ENCODE data around the gene CEACAM21.
A peak's percentile ranks its signal among the peaks of the same experiment; 100 is the strongest.
"Not testable (repeated sequence)": the region's sequence is repeated elsewhere in the genome, so short reads cannot be mapped to it uniquely, and the experiment has no call there.

The CEACAM21 gene

GRCh38 chr19:41548954-41549688 lies 26.8 kb upstream of the CEACAM21 start:
- DNase-seq (ENCODE audit: extremely low read depth in 1 of 2, low read depth in 1 of 2), result peak in 1 of 2 donors; percentile 74

GRCh38 chr19:41549884-41550283 lies 26.1 kb upstream of the CEACAM21 start:
- DNase-seq (ENCODE audit: extremely low read depth in 1 of 2, low read depth in 1 of 2), result no peak

- no peak for DNase-seq (ENCODE audit: extremely low read depth in 1 of 2, low read depth in 1 of 2)
Observed at GRCh38 chr19:41551212-41551610, 24.8 kb upstream of the CEACAM21 start.

- no peak for DNase-seq (ENCODE audit: extremely low read depth in 1 of 2, low read depth in 1 of 2)
Observed at GRCh38 chr19:41551711-41552110, 24.3 kb upstream of the CEACAM21 start.

GRCh38 chr19:41552558-41552957 lies 23.4 kb upstream of the CEACAM21 start:
- no peak for DNase-seq (ENCODE audit: extremely low read depth in 1 of 2, low read depth in 1 of 2)

GRCh38 chr19:41553804-41554203 lies 22.2 kb upstream of the CEACAM21 start:
- no peak for DNase-seq (ENCODE audit: extremely low read depth in 1 of 2, low read depth in 1 of 2)

- no peak for DNase-seq (ENCODE audit: extremely low read depth in 1 of 2, low read depth in 1 of 2)
Observed at GRCh38 chr19:41554907-41555306, 21.1 kb upstream of the CEACAM21 start.

DNA sequence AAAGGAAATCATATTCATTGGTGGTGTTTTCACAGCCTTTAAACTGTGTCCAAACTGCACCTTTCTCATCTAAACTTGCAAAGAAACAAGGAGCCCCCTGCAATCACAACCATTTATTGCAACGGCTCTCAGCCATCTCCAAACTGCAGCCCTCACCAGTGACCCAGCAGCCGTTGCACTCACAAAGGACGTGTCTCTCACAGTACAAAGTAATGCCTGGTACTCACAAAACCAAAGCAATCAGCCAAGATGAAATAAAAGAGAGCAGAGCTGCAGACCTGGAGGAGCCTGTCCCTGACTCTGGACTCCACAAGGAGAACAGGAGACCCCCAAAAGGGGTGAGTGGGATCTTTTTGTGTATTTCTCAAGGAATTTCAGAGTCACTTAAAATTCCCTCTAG lies 20.2 kb upstream of the CEACAM21 start:
- DNase-seq (ENCODE audit: extremely low read depth in 1 of 2, low read depth in 1 of 2), result no peak

GRCh38 chr19:41563854-41564514 lies 12.0 kb upstream of the CEACAM21 start:
- no peak for DNase-seq (ENCODE audit: extremely low read depth in 1 of 2, low read depth in 1 of 2)

- DNase-seq (ENCODE audit: extremely low read depth in 1 of 2, low read depth in 1 of 2), result no peak
Observed at GRCh38 chr19:41564515-41565378, 11.2 kb upstream of the CEACAM21 start.

- DNase-seq (ENCODE audit: extremely low read depth in 1 of 2, low read depth in 1 of 2), result no peak
Observed at GRCh38 chr19:41565379-41565720, 10.6 kb upstream of the CEACAM21 start.

DNA sequence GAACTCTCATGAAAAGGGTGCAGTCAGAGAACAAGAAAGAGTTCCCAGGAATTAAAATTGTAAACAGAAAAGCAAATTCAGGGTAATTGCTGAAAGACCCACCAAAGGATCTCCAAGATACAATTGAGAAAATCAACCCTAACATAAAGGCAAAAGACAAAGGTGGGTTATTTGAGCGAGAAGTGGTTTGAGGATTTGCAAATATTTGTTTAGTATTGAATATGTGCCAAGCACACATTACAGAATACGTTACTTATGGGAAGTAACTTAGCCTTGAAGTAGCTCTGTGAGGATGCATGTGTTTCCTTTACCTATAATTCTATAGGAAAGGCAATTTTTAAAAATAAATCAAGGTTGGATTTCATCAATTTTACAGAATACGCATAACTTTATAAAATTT lies 10.0 kb upstream of the CEACAM21 start:
- no peak for DNase-seq (ENCODE audit: extremely low read depth in 1 of 2, low read depth in 1 of 2)

DNA sequence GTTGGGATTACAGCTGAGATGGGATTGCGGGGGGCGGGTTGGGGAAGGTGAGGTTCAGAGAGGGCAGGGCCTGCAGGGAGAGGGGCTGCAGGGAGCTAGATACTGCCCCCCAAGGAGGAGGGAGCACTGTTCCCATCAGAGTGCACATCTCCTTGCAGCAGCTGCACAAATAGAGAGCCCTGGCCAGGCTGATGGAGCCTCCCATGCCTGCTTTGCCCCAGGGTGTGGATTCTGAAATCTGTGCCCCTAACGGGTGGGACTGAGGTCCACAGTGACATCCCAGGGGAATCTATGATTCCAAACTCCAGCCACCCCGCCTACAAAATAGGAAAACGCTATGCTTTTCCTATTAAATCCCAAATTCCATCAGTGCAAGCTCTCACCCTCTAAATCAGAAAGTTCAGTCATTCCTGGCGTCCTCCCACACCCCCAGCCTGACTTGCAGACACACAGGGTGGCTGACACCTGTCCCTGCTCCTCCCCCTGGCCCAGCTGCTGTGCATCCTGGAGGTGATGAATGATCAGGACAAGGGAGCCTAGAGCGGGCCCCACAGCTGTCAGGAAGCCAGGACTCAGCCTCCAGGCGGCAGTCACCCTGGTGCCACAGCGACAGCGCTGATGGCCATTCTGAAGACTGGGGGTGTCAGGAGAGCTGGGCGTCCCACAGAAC lies 6.3 kb upstream of the CEACAM21 start:
- no peak for DNase-seq (ENCODE audit: extremely low read depth in 1 of 2, low read depth in 1 of 2)

- no peak for DNase-seq (ENCODE audit: extremely low read depth in 1 of 2, low read depth in 1 of 2)
Observed at GRCh38 chr19:41570179-41570578, 5.8 kb upstream of the CEACAM21 start.

DNA sequence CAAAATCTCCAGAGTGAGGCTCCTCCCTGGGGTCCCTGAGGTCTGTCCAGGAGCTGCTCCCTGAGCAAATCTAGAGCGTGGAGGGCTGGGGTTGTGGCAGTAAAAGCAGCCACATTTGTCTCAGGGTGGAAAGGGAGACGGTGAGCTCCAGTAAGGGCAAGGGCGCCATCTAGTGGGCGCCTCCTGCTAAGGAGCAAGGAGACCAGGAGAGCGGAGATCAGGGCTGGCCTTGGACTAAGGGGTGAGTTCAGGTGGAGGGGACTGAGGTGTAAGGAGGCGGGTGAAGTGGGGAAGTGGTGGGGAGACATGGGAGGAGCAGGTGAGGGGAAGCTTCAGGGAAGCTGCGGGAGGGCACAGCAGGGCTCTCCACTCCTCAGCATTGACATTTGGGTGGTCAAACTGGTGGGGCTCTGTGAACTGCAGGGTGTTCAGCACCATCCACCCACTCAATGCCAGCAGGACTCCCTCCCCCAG lies 5.3 kb upstream of the CEACAM21 start:
- DNase-seq (ENCODE audit: extremely low read depth in 1 of 2, low read depth in 1 of 2), result peak in 1 of 2 donors; percentile 64

DNA sequence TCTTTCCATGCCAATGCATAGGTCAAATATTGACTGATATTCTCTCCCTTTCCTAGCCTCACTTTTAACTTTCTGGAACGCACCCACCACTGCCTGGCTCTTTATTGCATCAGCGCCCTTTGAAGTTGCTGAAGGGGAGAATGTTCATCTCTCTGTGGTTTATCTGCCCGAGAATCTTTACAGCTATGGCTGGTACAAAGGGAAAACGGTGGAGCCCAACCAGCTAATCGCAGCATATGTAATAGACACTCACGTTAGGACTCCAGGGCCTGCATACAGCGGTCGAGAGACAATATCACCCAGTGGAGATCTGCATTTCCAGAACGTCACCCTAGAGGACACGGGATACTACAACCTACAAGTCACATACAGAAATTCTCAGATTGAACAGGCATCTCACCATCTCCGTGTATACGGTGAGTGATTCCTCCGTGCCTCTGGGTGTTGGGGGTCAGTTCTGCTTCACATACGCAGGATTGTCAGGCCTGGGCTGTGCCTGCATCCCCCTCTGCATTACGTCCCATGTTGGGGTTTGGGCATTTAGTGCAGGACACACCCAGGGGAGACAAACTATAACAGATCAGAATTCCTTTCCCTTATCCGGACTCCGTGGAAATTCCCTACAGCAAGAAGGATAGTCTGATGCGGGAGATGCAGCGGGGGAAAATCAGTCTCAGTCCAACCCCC lies 1.3 kb downstream of the CEACAM21 start:
- no peak for DNase-seq (ENCODE audit: extremely low read depth in 1 of 2, low read depth in 1 of 2)

DNA sequence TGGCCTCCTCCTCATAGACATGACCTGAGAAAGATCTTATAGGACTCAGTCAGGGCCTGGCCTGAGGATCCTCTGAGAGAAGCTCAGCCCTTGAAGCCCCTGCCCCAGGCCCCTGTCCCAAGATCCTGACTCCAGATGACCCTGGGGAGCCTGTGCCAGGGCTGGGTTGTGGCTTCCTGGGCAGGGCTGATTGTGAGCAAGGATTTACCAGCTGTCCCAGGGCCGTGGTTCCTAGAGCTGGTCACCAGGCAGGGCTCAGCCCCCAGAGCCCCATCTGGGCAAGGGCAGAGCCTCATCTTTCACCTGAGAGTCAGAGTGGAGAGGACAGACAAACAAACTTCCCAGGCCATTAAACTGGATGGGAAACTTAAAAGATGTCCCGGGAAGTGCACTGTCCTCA lies 1.9 kb downstream of the CEACAM21 start:
- no peak for DNase-seq (ENCODE audit: extremely low read depth in 1 of 2, low read depth in 1 of 2)

- no peak for DNase-seq (ENCODE audit: extremely low read depth in 1 of 2, low read depth in 1 of 2)
Observed at GRCh38 chr19:41578886-41579285, 2.9 kb downstream of the CEACAM21 start.

DNA sequence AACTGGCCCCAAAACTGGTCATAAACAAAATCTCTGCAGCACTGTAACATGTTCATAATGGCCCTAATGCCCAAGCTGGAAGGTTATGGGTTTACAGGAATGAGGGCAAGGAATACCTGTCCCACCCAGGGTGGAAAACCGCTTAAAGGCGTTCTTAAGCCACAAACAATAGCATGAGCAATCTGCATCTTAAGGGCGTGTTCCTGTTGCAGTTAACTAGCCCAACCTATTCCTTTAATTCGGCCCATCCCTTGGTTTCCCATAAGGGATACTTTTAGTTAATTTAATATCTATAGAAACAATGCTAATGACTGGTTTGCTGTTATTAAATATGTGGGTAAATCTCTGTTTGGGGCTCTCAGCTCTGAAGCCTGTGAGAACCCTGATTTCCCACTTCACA lies 5.1 kb downstream of the CEACAM21 start:
- DNase-seq (ENCODE audit: extremely low read depth in 1 of 2, low read depth in 1 of 2), result not testable (repeated sequence)

- not testable (repeated sequence) for DNase-seq (ENCODE audit: extremely low read depth in 1 of 2, low read depth in 1 of 2)
Observed at GRCh38 chr19:41582577-41583182, 6.7 kb downstream of the CEACAM21 start.
